Peyer's patch (tissue), 4 donors: ENCODE measurements around the gene SLC39A11. TPM values are rescaled to one million over a fixed set of nuclear protein-coding genes. Genes with fewer than 3 reads are reported as not detected.

Source experiments
- DNase-seq, 3 donors: peaks; one replicate each; pipeline ENCODE4 v3.0.0-alpha.2; 2017 to 2019
- H3K27ac ChIP-seq, 4 donors: fragments of 200-600 bp; sonication (generic); one replicate each; pipeline ENCODE4 v1.5.1; 2016 to 2019
- H3K27me3 ChIP-seq, 2 donors: fragments of 200-600 bp; sonication (generic); one replicate each; pipeline ENCODE4 v1.5.1; 2019
- H3K36me3 ChIP-seq, 3 donors: fragments of 200-600 bp; sonication (generic); one replicate each; pipeline ENCODE4 v1.5.1; 2016 to 2019
- H3K4me1 ChIP-seq, 4 donors: fragments of 200-600 bp; sonication (generic); one replicate each; pipeline ENCODE4 v1.5.1; 2016 to 2019
- H3K4me3 ChIP-seq, 4 donors: fragments of 200-600 bp; sonication (generic); 1 replicate in 3 of 4; 2 replicates in 1 of 4; pipeline ENCODE4 v1.5.1; 2016 to 2019; ENCODE audit warnings: mild to moderate bottlenecking in 1 of 4
- H3K9me3 ChIP-seq, 4 donors: fragments of 200-600 bp; sonication (generic); one replicate each; pipeline ENCODE4 v1.5.1; 2016 to 2019; ENCODE audit warnings: mild to moderate bottlenecking in 1 of 4
- CTCF ChIP-seq, 6 experiments: fragments of 450-650 bp in 4 of 6; fragments of 200-600 bp in 2 of 6; sonication (generic) in 1 of 6; IDR thresholded peaks; one replicate each; pipeline ENCODE4 v1.5.1; 2017 to 2019; ENCODE audit warnings: antibody characterized with exemption in 6 of 6, mild to moderate bottlenecking in 3 of 6, moderate library complexity in 1 of 6
- POLR2A ChIP-seq, 2 donors: fragments of 450-650 bp; IDR thresholded peaks; one replicate each; pipeline ENCODE4 v1.5.1; 2017; ENCODE audit warnings: antibody characterized with exemption in 2 of 2, mild to moderate bottlenecking in 2 of 2, moderate library complexity in 2 of 2
- total RNA-seq, 4 donors: library from RNA; depleted of rRNA; stranded (reverse); fragments of >200 nt; gene quantifications; one replicate each; pipeline ENCODE4 v1.1.0, GENCODE V29; 2016

Gene SLC39A11
- total RNA-seq, 4 donors from 2014 or later: 39.9 to 91.6 (median 45.7) TPM

- no peaks in the 10 kb centered on the region for H3K4me1 ChIP-seq
- no peak for DNase-seq
- H3K27me3 ChIP-seq: no peaks in the 10 kb centered on the region
- TF ChIP-seq CTCF (IDR thresholded peaks at IDR 0.05): no peak
- no peak overlapping the region for H3K4me3 ChIP-seq
- no peak overlapping the region for H3K27ac ChIP-seq
- H3K36me3 ChIP-seq: no peaks in the 10 kb centered on the region
- no peaks in the 10 kb centered on the region for H3K9me3 ChIP-seq
Measured at GRCh38 chr17:73118951-73119391, 26.5 kb upstream of the SLC39A11 start.

- Histone ChIP-seq H3K27ac (no peak overlapping the region), H3K36me3 (no peaks in the 10 kb centered on the region), H3K27me3 (no peaks in the 10 kb centered on the region), H3K9me3 (no peaks in the 10 kb centered on the region), H3K4me1 (no peaks in the 10 kb centered on the region), H3K4me3 (no peak overlapping the region)
- no peak for TF ChIP-seq CTCF (IDR thresholded peaks at IDR 0.05)
- DNase-seq: no peak
Measured at GRCh38 chr17:73118139-73118538, 25.7 kb upstream of the SLC39A11 start.

GRCh38 chr17:73112246-73112645, 19.8 kb upstream of the SLC39A11 start:
- TF ChIP-seq CTCF (IDR thresholded peaks at IDR 0.05) (no peak), POLR2A (IDR thresholded peaks at IDR 0.05) (no peak)

DNA sequence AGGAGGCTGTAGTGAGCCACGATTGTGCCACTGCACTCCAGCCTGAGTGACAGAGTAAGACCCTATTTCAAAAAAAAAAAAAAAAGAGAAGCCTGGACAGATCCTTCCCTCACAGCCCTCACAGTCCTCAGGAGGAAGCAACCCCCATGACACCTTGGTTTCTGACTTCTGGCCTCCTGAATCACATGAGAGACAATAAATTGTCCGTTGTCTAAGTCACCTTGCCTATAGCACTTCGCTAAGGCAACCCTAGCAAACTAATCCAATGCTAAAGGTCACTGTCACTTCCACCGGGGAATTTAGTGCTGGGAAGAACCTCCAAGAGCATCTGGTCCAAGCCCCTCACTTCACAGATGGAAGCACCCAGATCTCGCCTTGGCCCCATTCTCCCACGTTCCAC, 18.9 kb upstream of the SLC39A11 start:
- no peak for DNase-seq

More at GRCh38 chr17:73112246-73112645, 19.8 kb upstream of the SLC39A11 start:
- H3K4me1 ChIP-seq: no peaks in the 10 kb centered on the region
- no peaks in the 10 kb centered on the region for H3K36me3 ChIP-seq
- H3K27ac ChIP-seq: no peak overlapping the region
- no peak overlapping the region for H3K4me3 ChIP-seq
- no peak for DNase-seq
- no peaks in the 10 kb centered on the region for H3K9me3 ChIP-seq
- no peaks in the 10 kb centered on the region for H3K27me3 ChIP-seq

GRCh38 chr17:73107191-73107590, 14.7 kb upstream of the SLC39A11 start:
- Histone ChIP-seq H3K27ac (no peak overlapping the region), H3K9me3 (no peaks in the 10 kb centered on the region), H3K4me3 (no peak overlapping the region), H3K4me1 (no peaks in the 10 kb centered on the region), H3K27me3 (no peaks in the 10 kb centered on the region), H3K36me3 (no peaks in the 10 kb centered on the region)
- no peak for TF ChIP-seq POLR2A (IDR thresholded peaks at IDR 0.05)
- TF ChIP-seq CTCF (IDR thresholded peaks at IDR 0.05): no peak
- DNase-seq: no peak

More for the DNA sequence above, 18.9 kb upstream of the SLC39A11 start:
- Histone ChIP-seq H3K27me3 (no peaks in the 10 kb centered on the region), H3K27ac (no peak overlapping the region), H3K9me3 (no peaks in the 10 kb centered on the region), H3K4me1 (no peaks in the 10 kb centered on the region), H3K36me3 (no peaks in the 10 kb centered on the region), H3K4me3 (no peak overlapping the region)
- no peak for TF ChIP-seq POLR2A (IDR thresholded peaks at IDR 0.05)
- TF ChIP-seq CTCF (IDR thresholded peaks at IDR 0.05): no peak

DNA sequence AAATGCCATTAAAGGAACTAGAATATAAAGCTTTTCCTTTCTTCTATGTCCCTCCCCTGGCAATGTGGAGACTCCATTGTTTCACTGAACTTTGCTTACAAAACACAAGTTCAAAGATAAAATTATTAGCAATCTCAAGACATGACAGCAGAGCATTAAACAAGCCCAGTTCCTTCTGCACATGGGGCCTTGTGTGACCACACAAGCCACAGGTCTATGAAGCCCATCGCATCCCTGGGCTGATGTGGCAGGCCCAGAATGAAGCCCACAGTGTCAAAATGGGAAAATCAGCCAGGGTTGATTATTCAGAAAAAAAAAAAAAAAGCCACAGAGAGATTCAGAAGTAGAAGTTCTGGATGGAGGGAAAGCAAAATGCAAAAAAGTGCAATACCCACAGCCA, 12.9 kb upstream of the SLC39A11 start:
- TF ChIP-seq POLR2A (IDR thresholded peaks at IDR 0.05) (no peak), CTCF (IDR thresholded peaks at IDR 0.05) (no peak)
- Histone ChIP-seq H3K27ac (no peak overlapping the region), H3K27me3 (no peaks in the 10 kb centered on the region), H3K9me3 (no peaks in the 10 kb centered on the region), H3K4me1 (no peaks in the 10 kb centered on the region), H3K36me3 (no peaks in the 10 kb centered on the region), H3K4me3 (no peak overlapping the region)
- DNase-seq: no peak
